ENCODE results near the gene ARHGAP15. TPM values are rescaled to one million over a fixed set of nuclear protein-coding genes. Genes with fewer than 3 reads are reported as not detected.

ARHGAP15 gene
- total RNA-seq, 1 experiment from 2014 or later = 0.41 TPM

DNA sequence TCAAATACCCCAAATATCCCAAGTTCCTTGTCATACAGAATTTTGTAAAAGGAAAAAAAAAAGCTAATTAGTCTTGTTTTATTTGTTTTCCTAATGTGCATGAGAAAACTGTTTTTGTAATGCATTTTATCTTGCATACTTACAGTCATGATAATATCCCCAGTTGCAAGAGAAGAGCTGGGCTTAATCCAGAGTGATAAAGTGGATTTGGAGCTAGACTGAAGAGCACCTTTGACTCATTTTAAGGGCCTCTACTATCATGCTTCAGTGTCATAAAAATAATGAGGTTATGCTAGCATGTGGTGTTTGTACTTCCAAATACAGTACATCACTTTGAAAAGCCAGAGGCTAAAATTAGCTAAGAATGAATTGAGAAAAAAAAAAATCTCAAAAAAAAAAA is 26.4 kb downstream of the ARHGAP15 start:
- H3K4me3 ChIP-seq (ENCODE audit: low read depth in 2 of 2, low read length in 2 of 2) = no peak overlapping the region
- no peaks in the 10 kb centered on the region; the same call in 1 of the 2 replicates for H3K27me3 ChIP-seq (ENCODE audit: control insufficient read depth, insufficient read depth, low read length)
- intact Hi-C loops (cut with micrococcal nuclease; ENCODE audit: unreplicated experiment) (no loop called here), in situ Hi-C loops (cut with HindIII; ENCODE audit: low pct_unique_long_range_greater_than_20kb, low sequenced_read_pairs) (no loop called here)
- POLR2A ChIA-PET = interaction anchor here (0.7 kb wide), 1 partner anchor 41 kb away, joined by 5 read pairs; no protein-coding TSS in a partner anchor
- DNase-seq (ENCODE audit: low read depth, low spot score) (no peak), ATAC-seq (no peak)
- no peaks in the 10 kb centered on the region for H3K4me1 ChIP-seq (ENCODE audit: control insufficient read depth, insufficient read depth, low read length)
- no peaks in the 10 kb centered on the region for H3K36me3 ChIP-seq (ENCODE audit: control insufficient read depth, insufficient read depth, low read length)
- H3K27ac ChIP-seq (ENCODE audit: low read length) = no peak overlapping the region
- CTCF ChIA-PET = no interaction called here
- no peaks in the 10 kb centered on the region for H3K9me3 ChIP-seq (ENCODE audit: control insufficient read depth, insufficient read depth, low read depth, low read length)
- BruUV-seq (replicated peaks) = no TSS peak
- TF ChIP-seq, protein P1, sequence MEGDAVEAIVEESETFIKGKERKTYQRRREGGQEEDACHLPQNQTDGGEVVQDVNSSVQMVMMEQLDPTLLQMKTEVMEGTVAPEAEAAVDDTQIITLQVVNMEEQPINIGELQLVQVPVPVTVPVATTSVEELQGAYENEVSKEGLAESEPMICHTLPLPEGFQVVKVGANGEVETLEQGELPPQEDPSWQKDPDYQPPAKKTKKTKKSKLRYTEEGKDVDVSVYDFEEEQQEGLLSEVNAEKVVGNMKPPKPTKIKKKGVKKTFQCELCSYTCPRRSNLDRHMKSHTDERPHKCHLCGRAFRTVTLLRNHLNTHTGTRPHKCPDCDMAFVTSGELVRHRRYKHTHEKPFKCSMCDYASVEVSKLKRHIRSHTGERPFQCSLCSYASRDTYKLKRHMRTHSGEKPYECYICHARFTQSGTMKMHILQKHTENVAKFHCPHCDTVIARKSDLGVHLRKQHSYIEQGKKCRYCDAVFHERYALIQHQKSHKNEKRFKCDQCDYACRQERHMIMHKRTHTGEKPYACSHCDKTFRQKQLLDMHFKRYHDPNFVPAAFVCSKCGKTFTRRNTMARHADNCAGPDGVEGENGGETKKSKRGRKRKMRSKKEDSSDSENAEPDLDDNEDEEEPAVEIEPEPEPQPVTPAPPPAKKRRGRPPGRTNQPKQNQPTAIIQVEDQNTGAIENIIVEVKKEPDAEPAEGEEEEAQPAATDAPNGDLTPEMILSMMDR (IDR thresholded peaks at IDR 0.05) = no peak
- TF ChIP-seq POLR2AphosphoS5 (IDR thresholded peaks at IDR 0.05; ENCODE audit: low read depth, low read length) (no peak), TCF7L2 (IDR thresholded peaks at IDR 0.05; ENCODE audit: low read depth, low read length) (no peak), SIN3A (IDR thresholded peaks at IDR 0.05; ENCODE audit: borderline replicate concordance, insufficient read depth, low read depth, low read length) (no peak)
- TF ChIP-seq, protein P2, sequence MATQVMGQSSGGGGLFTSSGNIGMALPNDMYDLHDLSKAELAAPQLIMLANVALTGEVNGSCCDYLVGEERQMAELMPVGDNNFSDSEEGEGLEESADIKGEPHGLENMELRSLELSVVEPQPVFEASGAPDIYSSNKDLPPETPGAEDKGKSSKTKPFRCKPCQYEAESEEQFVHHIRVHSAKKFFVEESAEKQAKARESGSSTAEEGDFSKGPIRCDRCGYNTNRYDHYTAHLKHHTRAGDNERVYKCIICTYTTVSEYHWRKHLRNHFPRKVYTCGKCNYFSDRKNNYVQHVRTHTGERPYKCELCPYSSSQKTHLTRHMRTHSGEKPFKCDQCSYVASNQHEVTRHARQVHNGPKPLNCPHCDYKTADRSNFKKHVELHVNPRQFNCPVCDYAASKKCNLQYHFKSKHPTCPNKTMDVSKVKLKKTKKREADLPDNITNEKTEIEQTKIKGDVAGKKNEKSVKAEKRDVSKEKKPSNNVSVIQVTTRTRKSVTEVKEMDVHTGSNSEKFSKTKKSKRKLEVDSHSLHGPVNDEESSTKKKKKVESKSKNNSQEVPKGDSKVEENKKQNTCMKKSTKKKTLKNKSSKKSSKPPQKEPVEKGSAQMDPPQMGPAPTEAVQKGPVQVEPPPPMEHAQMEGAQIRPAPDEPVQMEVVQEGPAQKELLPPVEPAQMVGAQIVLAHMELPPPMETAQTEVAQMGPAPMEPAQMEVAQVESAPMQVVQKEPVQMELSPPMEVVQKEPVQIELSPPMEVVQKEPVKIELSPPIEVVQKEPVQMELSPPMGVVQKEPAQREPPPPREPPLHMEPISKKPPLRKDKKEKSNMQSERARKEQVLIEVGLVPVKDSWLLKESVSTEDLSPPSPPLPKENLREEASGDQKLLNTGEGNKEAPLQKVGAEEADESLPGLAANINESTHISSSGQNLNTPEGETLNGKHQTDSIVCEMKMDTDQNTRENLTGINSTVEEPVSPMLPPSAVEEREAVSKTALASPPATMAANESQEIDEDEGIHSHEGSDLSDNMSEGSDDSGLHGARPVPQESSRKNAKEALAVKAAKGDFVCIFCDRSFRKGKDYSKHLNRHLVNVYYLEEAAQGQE (IDR thresholded peaks at IDR 0.05; ENCODE audit: insufficient read depth in 1 of 2, low read depth in 2 of 2, low read length in 1 of 2) = no peak

DNA sequence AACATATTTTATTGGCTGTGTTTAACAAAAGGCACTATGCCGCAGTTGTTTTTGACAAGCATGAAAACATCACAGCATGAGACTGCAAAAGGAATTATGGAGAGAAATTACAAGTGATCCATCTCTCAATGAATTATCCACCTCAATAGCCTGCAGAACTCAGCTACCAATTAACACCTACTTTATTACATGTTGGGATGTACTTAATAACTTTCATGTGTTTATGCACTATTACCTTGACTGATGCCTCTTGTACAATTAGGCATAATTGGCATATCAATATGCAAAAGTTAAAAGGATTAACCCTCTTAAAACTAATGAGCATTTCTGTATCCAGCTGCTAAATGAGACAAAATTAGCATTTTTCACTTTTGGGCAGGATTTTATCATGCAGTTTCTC is 27.8 kb downstream of the ARHGAP15 start:
- H3K27ac ChIP-seq (ENCODE audit: low read length) = no peak overlapping the region
- DNase-seq (ENCODE audit: low read depth, low spot score) (no peak), ATAC-seq (no peak)
- H3K4me1 ChIP-seq (ENCODE audit: control insufficient read depth, insufficient read depth, low read length) = no peaks in the 10 kb centered on the region
- H3K36me3 ChIP-seq (ENCODE audit: control insufficient read depth, insufficient read depth, low read length) = no peaks in the 10 kb centered on the region
- BruUV-seq (replicated peaks) = no TSS peak
- CTCF ChIA-PET = no interaction called here
- intact Hi-C loops (cut with micrococcal nuclease; ENCODE audit: unreplicated experiment) = no loop called here
- no peaks in the 10 kb centered on the region for H3K9me3 ChIP-seq (ENCODE audit: control insufficient read depth, insufficient read depth, low read depth, low read length)
- POLR2A ChIA-PET = no interaction called here
- H3K27me3 ChIP-seq (ENCODE audit: control insufficient read depth, insufficient read depth, low read length) = peaks cover 2% of the 10 kb centered on the region
- in situ Hi-C loops (cut with HindIII; ENCODE audit: low pct_unique_long_range_greater_than_20kb, low sequenced_read_pairs) = no loop called here
- TF ChIP-seq, protein P1 (IDR thresholded peaks at IDR 0.05) = no peak
- TF ChIP-seq TCF7L2 (IDR thresholded peaks at IDR 0.05; ENCODE audit: low read depth, low read length) = no peak
- TF ChIP-seq, protein P2 (IDR thresholded peaks at IDR 0.05; ENCODE audit: insufficient read depth in 1 of 2, low read depth in 2 of 2, low read length in 1 of 2) = no peak
- no peak for TF ChIP-seq SIN3A (IDR thresholded peaks at IDR 0.05; ENCODE audit: borderline replicate concordance, insufficient read depth, low read depth, low read length)
- TF ChIP-seq POLR2AphosphoS5 (IDR thresholded peaks at IDR 0.05; ENCODE audit: low read depth, low read length) = no peak
- no peak overlapping the region for H3K4me3 ChIP-seq (ENCODE audit: low read depth in 2 of 2, low read length in 2 of 2)
